HepG2 (cell line): ENCODE results near the gene HYLS1. TPM values are rescaled to one million over a fixed set of nuclear protein-coding genes. Genes with fewer than 3 reads are reported as not detected.

Source experiments
- ATAC-seq: fragments of 200-7000 bp; cut with Tn5 transposase; 3 replicates; pipeline ENCODE4 v1.9.1; 2020; ENCODE audit warnings: mild to moderate bottlenecking, moderate library complexity
- BruUV-seq: library from RNA; stranded (reverse); fragments of 400-500 nt; replicated peaks from 2 replicates; lab custom pipeline; 2021; lab: Mats Ljungman, UMichigan
- CTCF ChIA-PET: fragments of 300-600 bp; formaldehyde crosslinking; extraction: SDS; loops from one replicate; lab custom pipeline; 2021; ENCODE audit warnings: low total read pairs, inconsistent platforms, low intra/inter-chr PET ratio; lab: Yijun Ruan, JAX
- POLR2A ChIA-PET: fragments of 350-600 bp; sonication (Branson Sonifier 250); formaldehyde crosslinking; loops from one replicate; lab custom pipeline; 2020; ENCODE audit warnings: antibody characterized with exemption, inconsistent platforms; lab: Yijun Ruan, JAX
- DNase-seq: peaks from one replicate; pipeline ENCODE4 v3.0.0-alpha.2; 2015; ENCODE audit warnings: low spot score
- FAIRE-seq: peaks from 3 replicates; lab custom pipeline; 2011; peaks lifted over from hg19 to GRCh38; lab: Jason Lieb, UNC
- H2AFZ ChIP-seq: one replicate; pipeline ENCODE4 v1.6.1; 2011; ENCODE audit warnings: low read length, inconsistent platforms
- H3K27ac ChIP-seq: fragments of 300-600 bp; 3 replicates; pipeline ENCODE4 v1.8.0; 2011; ENCODE audit warnings: mixed run types, mild to moderate bottlenecking, mixed read lengths, low read length, inconsistent platforms; ENCODE audit not compliant: insufficient read depth; ENCODE audit errors: extremely low read length
- H3K27me3 ChIP-seq, 2 experiments: fragments of 200-600 bp in 1 of 2; 2 replicates in 1 of 2; 3 replicates in 1 of 2; pipeline versions ENCODE4 v1.6.0 to v1.8.0; 2011; ENCODE audit warnings: low read length in 2 of 2, mild to moderate bottlenecking in 2 of 2, moderate library complexity in 2 of 2, inconsistent platforms in 1 of 2; ENCODE audit not compliant: insufficient read depth in 2 of 2, control insufficient read depth in 1 of 2
- H3K36me3 ChIP-seq, 2 experiments: fragments of 200-600 bp in 1 of 2; replicated peaks in 1 of 2; 2 replicates in 1 of 2; 3 replicates in 1 of 2; pipeline versions ENCODE4 v1.5.1 to v1.8.0; 2011; ENCODE audit warnings: low read length in 2 of 2, inconsistent platforms in 1 of 2; ENCODE audit not compliant: insufficient read depth in 2 of 2, control insufficient read depth in 1 of 2
- H3K4me1 ChIP-seq: 2 replicates; pipeline ENCODE4 v1.5.1; 2012; ENCODE audit warnings: low read length, inconsistent platforms; ENCODE audit not compliant: insufficient read depth
- H3K4me2 ChIP-seq: 2 replicates; pipeline ENCODE4 v1.6.0; 2011; ENCODE audit warnings: low read depth, low read length, inconsistent platforms
- H3K4me3 ChIP-seq, 3 experiments: fragments of 200-600 bp in 1 of 3; sonication (generic), shearing (Covaris generic) in 1 of 3; replicated peaks in 1 of 3; 2 replicates each; pipeline ENCODE4 v1.5.1; 2011 to 2016; ENCODE audit warnings: low read length in 3 of 3, inconsistent platforms in 2 of 3, low read depth in 2 of 3, mild to moderate bottlenecking in 2 of 3, control low read depth in 1 of 3, mixed read lengths in 1 of 3; ENCODE audit not compliant: insufficient read depth in 1 of 3
- H3K79me2 ChIP-seq: one replicate; pipeline ENCODE4 v1.6.1; 2011; ENCODE audit warnings: low read length, inconsistent platforms; ENCODE audit not compliant: insufficient read depth
- H3K9ac ChIP-seq: 2 replicates; pipeline ENCODE4 v1.6.0; 2011; ENCODE audit warnings: mild to moderate bottlenecking, low read depth, low read length, inconsistent platforms; ENCODE audit not compliant: insufficient read depth
- H3K9me3 ChIP-seq: 2 replicates; pipeline ENCODE4 v1.5.1; 2012; ENCODE audit warnings: mild to moderate bottlenecking, low read length
- H4K20me1 ChIP-seq: 2 replicates; pipeline ENCODE4 v1.6.0; 2011; ENCODE audit warnings: inconsistent platforms, mild to moderate bottlenecking, low read length, moderate library complexity; ENCODE audit not compliant: insufficient read depth
- ATAD3A ChIP-seq: sonication (generic); formaldehyde crosslinking; IDR thresholded peaks from 2 replicates; pipeline ENCODE4 v1.4.0; 2020; ENCODE audit warnings: missing genetic modification reagents
- ETV5 ChIP-seq: IDR thresholded peaks from 2 replicates; pipeline ENCODE4 v1.6.1; 2018; ENCODE audit warnings: missing biosample characterization, missing genetic modification reagents, inconsistent platforms, borderline replicate concordance
- ISL2 ChIP-seq: sonication (generic); formaldehyde crosslinking; IDR thresholded peaks from 2 replicates; pipeline ENCODE4 v1.5.0; 2020; ENCODE audit warnings: missing genetic modification reagents
- KAT2B ChIP-seq: fragments of 150-350 bp; IDR thresholded peaks from 2 replicates; pipeline ENCODE4 v1.6.1; 2014; ENCODE audit warnings: low read depth, low read length, borderline replicate concordance
- MED8 ChIP-seq: sonication (generic); formaldehyde crosslinking; IDR thresholded peaks from 2 replicates; pipeline ENCODE4 v1.8.1; 2023; ENCODE audit warnings: mild to moderate bottlenecking, missing genetic modification reagents; ENCODE audit not compliant: insufficient replicate concordance
- MTA1 ChIP-seq: sonication (generic); formaldehyde crosslinking; IDR thresholded peaks from 2 replicates; pipeline ENCODE4 v1.4.0; 2020; ENCODE audit warnings: missing genetic modification reagents, mild to moderate bottlenecking, borderline replicate concordance
- NCOR1 ChIP-seq: fragments of 200-600 bp; sonication (generic); IDR thresholded peaks from 2 replicates; pipeline ENCODE4 v1.7.0; 2017; ENCODE audit warnings: antibody characterized with exemption, low read length, borderline replicate concordance
- RFXAP ChIP-seq: sonication (generic); formaldehyde crosslinking; IDR thresholded peaks from 2 replicates; pipeline ENCODE4 v1.4.0; 2020; ENCODE audit warnings: missing genetic modification reagents, borderline replicate concordance
- TAF15 ChIP-seq: fragments of 200-400 bp; formaldehyde crosslinking; IDR thresholded peaks from one replicate; pipeline ENCODE4 v1.6.1; 2018; ENCODE audit warnings: mild to moderate bottlenecking, low read depth, low read length; ENCODE audit not compliant: poor library complexity, severe bottlenecking
- XBP1 ChIP-seq: sonication (generic); formaldehyde crosslinking; IDR thresholded peaks from 2 replicates; pipeline ENCODE4 v1.5.0; 2020; ENCODE audit warnings: missing genetic modification reagents
- ZC3H4 ChIP-seq: sonication (generic); formaldehyde crosslinking; IDR thresholded peaks from 2 replicates; pipeline ENCODE4 v1.4.0; 2020; ENCODE audit warnings: missing genetic modification reagents, borderline replicate concordance
- ZMYM3 ChIP-seq: sonication (generic); formaldehyde crosslinking; IDR thresholded peaks from 2 replicates; pipeline ENCODE4 v1.5.1; 2020; ENCODE audit warnings: mild to moderate bottlenecking, missing genetic modification reagents
- ZNF264 ChIP-seq: sonication (generic); formaldehyde crosslinking; IDR thresholded peaks from 2 replicates; pipeline ENCODE4 v1.4.0; 2020; ENCODE audit warnings: missing genetic modification reagents
- WGBS: methylation state at CpG from one replicate; pipeline ENCODE4 v1.1.6; 2017; ENCODE audit warnings: low lambda C conversion rate; 5-methylcytosine and 5-hydroxymethylcytosine counted together
- in situ Hi-C: cut with HindIII; loops from 2 replicates; pipeline ENCODE4 v1.10.0; 2017; ENCODE audit warnings: low pct_unique_long_range_greater_than_20kb; ENCODE audit not compliant: extremely low pct_ligation_motif_present
- intact Hi-C: fragments of 100-400 bp; cut with micrococcal nuclease; formaldehyde crosslinking; loops from one replicate; pipeline ENCODE4 v1.10.0; 2022; ENCODE audit not compliant: unreplicated experiment
- polyA plus RNA-seq, 8 experiments: library from polyadenylated mRNA; depleted of rRNA in 3 of 8; stranded (reverse) in 7 of 8; unstranded in 1 of 8; fragments of >200 nt; fragmentation: Illumina TruSeq in 4 of 8; extraction: Trizol in 4 of 8; gene quantifications; 2 replicates each; pipeline versions ENCODE4 v1.2.1 to v1.2.3, GENCODE V29; 2011 to 2016; ENCODE audit warnings: low read depth in 4 of 8, missing spikeins in 1 of 8, mixed read lengths in 1 of 8; ENCODE audit not compliant: insufficient read depth in 1 of 8
- total RNA-seq, 5 experiments: library from RNA; depleted of rRNA; stranded (reverse); fragments of >200 nt; fragmentation: Illumina TruSeq; extraction: Trizol; gene quantifications; 2 replicates each; pipeline ENCODE4 v1.2.3, GENCODE V29; 2016; ENCODE audit warnings: low read depth in 1 of 5
- TF ChIP-seq, protein P1 (sequence below): sonication (generic); formaldehyde crosslinking; IDR thresholded peaks from 2 replicates; pipeline ENCODE4 v1.8.0; 2022; ENCODE audit warnings: mild to moderate bottlenecking, missing genetic modification reagents
- TF ChIP-seq, protein P2 (sequence below): IDR thresholded peaks from 2 replicates; pipeline ENCODE4 v1.4.0; 2020; ENCODE audit warnings: mild to moderate bottlenecking, missing genetic modification reagents
- TF ChIP-seq, protein P3 (sequence below): sonication (generic); formaldehyde crosslinking; IDR thresholded peaks from 2 replicates; pipeline ENCODE4 v1.8.0; 2022; ENCODE audit warnings: missing genetic modification reagents, mild to moderate bottlenecking, borderline replicate concordance

Gene HYLS1
- total and polyA plus RNA-seq, 2 of the 13 experiments (the other 11 are each of a cell fraction or from before 2014, with no cell fraction given) = 1.3 to 3.8 TPM

DNA sequence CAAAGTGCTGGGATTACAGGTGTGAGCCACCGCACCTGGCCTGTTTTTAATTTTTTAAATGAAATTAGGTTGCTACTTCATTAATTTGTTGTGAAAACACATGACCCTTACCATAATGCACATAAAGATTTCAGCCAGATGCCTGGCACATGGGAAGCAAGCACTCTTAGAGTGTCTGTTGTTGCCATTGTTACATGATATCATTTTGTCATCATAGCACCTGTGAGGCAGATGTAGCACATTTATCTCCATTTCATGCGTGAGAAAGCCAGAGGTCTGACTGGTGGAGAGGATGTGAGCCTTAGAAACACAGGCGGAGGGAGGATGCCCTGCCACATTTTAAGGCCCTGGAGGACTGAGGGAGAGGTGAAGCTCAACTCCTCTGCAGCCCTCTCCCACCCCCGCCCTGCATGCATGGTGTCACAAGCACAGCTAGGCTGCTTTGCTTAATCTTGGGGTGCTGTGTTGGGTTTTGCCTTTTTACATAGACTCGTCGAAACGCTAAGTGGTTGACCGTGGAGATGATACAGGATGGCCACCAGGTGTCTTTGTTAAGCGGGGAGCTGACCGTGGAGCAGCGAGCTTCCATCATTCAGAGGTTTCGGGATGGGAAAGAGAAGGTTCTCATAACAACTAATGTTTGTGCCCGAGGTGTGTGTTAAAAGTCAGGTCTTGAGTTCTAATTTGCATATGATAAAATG lies 30.8 kb downstream of the HYLS1 start (continued):
- TF ChIP-seq TAF15 (no peak), MTA1 (CRISPR knock-in tag) (no peak)

DNA sequence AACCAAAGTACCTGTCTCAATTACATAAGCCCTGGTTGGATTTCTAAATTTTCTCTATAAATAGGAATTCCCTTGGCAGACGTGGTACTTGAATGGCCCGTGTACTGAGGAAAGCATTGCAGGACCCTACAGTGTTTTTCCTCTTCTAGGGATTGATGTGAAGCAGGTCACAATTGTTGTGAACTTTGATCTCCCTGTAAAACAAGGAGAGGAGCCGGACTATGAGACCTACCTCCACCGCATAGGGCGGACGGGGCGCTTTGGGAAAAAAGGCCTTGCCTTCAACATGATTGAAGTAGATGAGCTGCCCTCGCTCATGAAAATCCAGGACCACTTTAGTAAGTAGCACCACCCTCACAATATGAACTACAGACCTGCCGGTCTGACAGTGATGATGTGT lies 33.6 kb downstream of the HYLS1 start:
- Histone ChIP-seq H3K4me3 (peak overlapping the region in 2 of 3 experiments; percentile 19 to 50; a peak in 4 of 6 replicates), H3K9ac (peak overlapping the region; percentile 40; the same call in 1 of the 2 replicates), H3K27me3 (peaks cover 0 to 7% of the 10 kb centered on the region in 2 experiments; a peak in 1 of 5 replicates), H4K20me1 (no peaks in the 10 kb centered on the region), H3K36me3 (no peaks in the 10 kb centered on the region), H3K79me2 (no peaks in the 10 kb centered on the region), H2AFZ (no peak overlapping the region), H3K4me2 (peak overlapping the region; percentile 75), H3K4me1 (peaks cover 73% of the 10 kb centered on the region), H3K9me3 (no peaks in the 10 kb centered on the region), H3K27ac (no peak overlapping the region)
- intact Hi-C loops (no loop called here), in situ Hi-C loops (loop anchor here (5.0 kb wide), 1 partner anchor 266 kb away; no protein-coding TSS in a partner anchor)
- ATAC-seq (peak; percentile 28), DNase-seq (peak; percentile 62), FAIRE-seq (peak; percentile 34)
- ChIA-PET CTCF (no interaction called here), POLR2A (interaction anchor here (1.1 kb wide), 1 partner anchor 18 kb away, joined by 3 read pairs; the partner anchor contains the start of gene PUS3)
- BruUV-seq = no TSS peak
- 0% methylated on average over 9 of the region's 9 CpGs for WGBS
- TF ChIP-seq ZNF264 (CRISPR knock-in tag) (0 out of 2 replicates have a peak, but pooled peaks have one; percentile 22), MED8 (CRISPR knock-in tag) (no peak), ETV5 (CRISPR knock-in tag) (no peak), ZC3H4 (CRISPR knock-in tag) (no peak), NCOR1 (peak; percentile 41; the same call in 1 of the 2 replicates), KAT2B (no peak), XBP1 (CRISPR knock-in tag) (no peak), RFXAP (CRISPR knock-in tag) (no peak), ISL2 (CRISPR knock-in tag) (no peak), ZMYM3 (CRISPR knock-in tag) (no peak), ATAD3A (CRISPR knock-in tag) (no peak)
- TF ChIP-seq, protein P1, sequence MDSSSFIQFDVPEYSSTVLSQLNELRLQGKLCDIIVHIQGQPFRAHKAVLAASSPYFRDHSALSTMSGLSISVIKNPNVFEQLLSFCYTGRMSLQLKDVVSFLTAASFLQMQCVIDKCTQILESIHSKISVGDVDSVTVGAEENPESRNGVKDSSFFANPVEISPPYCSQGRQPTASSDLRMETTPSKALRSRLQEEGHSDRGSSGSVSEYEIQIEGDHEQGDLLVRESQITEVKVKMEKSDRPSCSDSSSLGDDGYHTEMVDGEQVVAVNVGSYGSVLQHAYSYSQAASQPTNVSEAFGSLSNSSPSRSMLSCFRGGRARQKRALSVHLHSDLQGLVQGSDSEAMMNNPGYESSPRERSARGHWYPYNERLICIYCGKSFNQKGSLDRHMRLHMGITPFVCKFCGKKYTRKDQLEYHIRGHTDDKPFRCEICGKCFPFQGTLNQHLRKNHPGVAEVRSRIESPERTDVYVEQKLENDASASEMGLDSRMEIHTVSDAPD (CRISPR knock-in tag) = no peak
- TF ChIP-seq, protein P2, sequence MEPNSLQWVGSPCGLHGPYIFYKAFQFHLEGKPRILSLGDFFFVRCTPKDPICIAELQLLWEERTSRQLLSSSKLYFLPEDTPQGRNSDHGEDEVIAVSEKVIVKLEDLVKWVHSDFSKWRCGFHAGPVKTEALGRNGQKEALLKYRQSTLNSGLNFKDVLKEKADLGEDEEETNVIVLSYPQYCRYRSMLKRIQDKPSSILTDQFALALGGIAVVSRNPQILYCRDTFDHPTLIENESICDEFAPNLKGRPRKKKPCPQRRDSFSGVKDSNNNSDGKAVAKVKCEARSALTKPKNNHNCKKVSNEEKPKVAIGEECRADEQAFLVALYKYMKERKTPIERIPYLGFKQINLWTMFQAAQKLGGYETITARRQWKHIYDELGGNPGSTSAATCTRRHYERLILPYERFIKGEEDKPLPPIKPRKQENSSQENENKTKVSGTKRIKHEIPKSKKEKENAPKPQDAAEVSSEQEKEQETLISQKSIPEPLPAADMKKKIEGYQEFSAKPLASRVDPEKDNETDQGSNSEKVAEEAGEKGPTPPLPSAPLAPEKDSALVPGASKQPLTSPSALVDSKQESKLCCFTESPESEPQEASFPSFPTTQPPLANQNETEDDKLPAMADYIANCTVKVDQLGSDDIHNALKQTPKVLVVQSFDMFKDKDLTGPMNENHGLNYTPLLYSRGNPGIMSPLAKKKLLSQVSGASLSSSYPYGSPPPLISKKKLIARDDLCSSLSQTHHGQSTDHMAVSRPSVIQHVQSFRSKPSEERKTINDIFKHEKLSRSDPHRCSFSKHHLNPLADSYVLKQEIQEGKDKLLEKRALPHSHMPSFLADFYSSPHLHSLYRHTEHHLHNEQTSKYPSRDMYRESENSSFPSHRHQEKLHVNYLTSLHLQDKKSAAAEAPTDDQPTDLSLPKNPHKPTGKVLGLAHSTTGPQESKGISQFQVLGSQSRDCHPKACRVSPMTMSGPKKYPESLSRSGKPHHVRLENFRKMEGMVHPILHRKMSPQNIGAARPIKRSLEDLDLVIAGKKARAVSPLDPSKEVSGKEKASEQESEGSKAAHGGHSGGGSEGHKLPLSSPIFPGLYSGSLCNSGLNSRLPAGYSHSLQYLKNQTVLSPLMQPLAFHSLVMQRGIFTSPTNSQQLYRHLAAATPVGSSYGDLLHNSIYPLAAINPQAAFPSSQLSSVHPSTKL (CRISPR knock-in tag) = peak; percentile 33; the same call in 1 of the 2 replicates
- TF ChIP-seq, protein P3, sequence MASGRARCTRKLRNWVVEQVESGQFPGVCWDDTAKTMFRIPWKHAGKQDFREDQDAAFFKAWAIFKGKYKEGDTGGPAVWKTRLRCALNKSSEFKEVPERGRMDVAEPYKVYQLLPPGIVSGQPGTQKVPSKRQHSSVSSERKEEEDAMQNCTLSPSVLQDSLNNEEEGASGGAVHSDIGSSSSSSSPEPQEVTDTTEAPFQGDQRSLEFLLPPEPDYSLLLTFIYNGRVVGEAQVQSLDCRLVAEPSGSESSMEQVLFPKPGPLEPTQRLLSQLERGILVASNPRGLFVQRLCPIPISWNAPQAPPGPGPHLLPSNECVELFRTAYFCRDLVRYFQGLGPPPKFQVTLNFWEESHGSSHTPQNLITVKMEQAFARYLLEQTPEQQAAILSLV = no peak
